ENCODE results near the gene TSHR.
"Not testable (repeated sequence)": the region's sequence is repeated elsewhere in the genome, so short reads cannot be mapped to it uniquely, and the experiment has no call there.

The TSHR gene

DNA sequence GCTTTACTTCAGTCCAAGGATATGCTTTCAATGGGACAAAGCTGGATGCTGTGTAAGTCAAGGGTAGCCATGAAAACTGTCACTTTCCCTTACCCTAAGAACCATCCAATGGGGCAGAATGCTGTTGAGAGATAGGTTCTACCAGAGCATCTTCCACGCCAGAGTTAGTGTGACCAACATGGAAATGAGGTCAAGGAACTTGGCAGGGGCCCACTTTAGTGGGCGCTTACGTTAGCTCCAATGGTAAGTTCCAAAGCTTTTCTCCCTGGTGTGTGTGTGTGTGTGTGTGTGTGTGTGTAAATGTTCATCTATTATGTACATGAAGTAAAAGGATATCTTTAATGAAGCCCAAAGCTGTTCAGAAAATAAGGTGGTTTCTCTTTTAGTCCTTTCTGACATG is 141.2 kb downstream of the TSHR start:
- Histone ChIP-seq H3K9me3 (ENCODE audit: control insufficient read depth, low read length) (no peaks in the 10 kb centered on the region), H3K27ac (ENCODE audit: insufficient read depth, low read depth, low read length, poor library complexity, severe bottlenecking) (no peak overlapping the region), H3K27me3 (ENCODE audit: control insufficient read depth, insufficient read depth, low read length, poor library complexity, severe bottlenecking) (no peaks in the 10 kb centered on the region), H3K4me1 (ENCODE audit: control insufficient read depth, insufficient read depth, low read length) (peaks cover 5% of the 10 kb centered on the region), H3K36me3 (ENCODE audit: control insufficient read depth, insufficient read depth, low read length) (no peaks in the 10 kb centered on the region), H3K4me3 (ENCODE audit: insufficient read depth, low read depth, low read length) (no peak overlapping the region)
- 89 to 91% methylated on average over 3 of the region's 3 CpGs for WGBS, 2 experiments

GRCh38 chr14:81102217-81102616 is 146.8 kb downstream of the TSHR start:
- H3K27ac ChIP-seq (ENCODE audit: insufficient read depth, low read depth, low read length, poor library complexity, severe bottlenecking), result no peak overlapping the region
- no peaks in the 10 kb centered on the region for H3K27me3 ChIP-seq (ENCODE audit: control insufficient read depth, insufficient read depth, low read length, poor library complexity, severe bottlenecking)
- no peaks in the 10 kb centered on the region for H3K36me3 ChIP-seq (ENCODE audit: control insufficient read depth, insufficient read depth, low read length)
- H3K4me3 ChIP-seq (ENCODE audit: insufficient read depth, low read depth, low read length), result no peak overlapping the region
- peaks cover 8% of the 10 kb centered on the region for H3K4me1 ChIP-seq (ENCODE audit: control insufficient read depth, insufficient read depth, low read length)
- 96 to 97% methylated on average over 3 of the region's 3 CpGs for WGBS, 2 experiments
- H3K9me3 ChIP-seq (ENCODE audit: control insufficient read depth, low read length), result no peaks in the 10 kb centered on the region

- no peaks in the 10 kb centered on the region for H3K9me3 ChIP-seq (ENCODE audit: control insufficient read depth, low read length)
- no peak overlapping the region for H3K4me3 ChIP-seq (ENCODE audit: insufficient read depth, low read depth, low read length)
- H3K27ac ChIP-seq (ENCODE audit: insufficient read depth, low read depth, low read length, poor library complexity, severe bottlenecking), result no peak overlapping the region
- peaks cover 8% of the 10 kb centered on the region for H3K4me1 ChIP-seq (ENCODE audit: control insufficient read depth, insufficient read depth, low read length)
- WGBS, 2 experiments, result 91 to 95% methylated on average over 5 of the region's 5 CpGs
- H3K36me3 ChIP-seq (ENCODE audit: control insufficient read depth, insufficient read depth, low read length), result no peaks in the 10 kb centered on the region
- no peaks in the 10 kb centered on the region for H3K27me3 ChIP-seq (ENCODE audit: control insufficient read depth, insufficient read depth, low read length, poor library complexity, severe bottlenecking)
Measured at GRCh38 chr14:81103443-81103842, 148.0 kb downstream of the TSHR start.

GRCh38 chr14:81105378-81105777 is 150.0 kb downstream of the TSHR start:
- WGBS, 2 experiments, result 88 to 91% methylated on average over 1 of the region's 1 CpG
- no peaks in the 10 kb centered on the region for H3K9me3 ChIP-seq (ENCODE audit: control insufficient read depth, low read length)
- H3K4me3 ChIP-seq (ENCODE audit: insufficient read depth, low read depth, low read length), result no peak overlapping the region
- no peak overlapping the region for H3K27ac ChIP-seq (ENCODE audit: insufficient read depth, low read depth, low read length, poor library complexity, severe bottlenecking)
- no peaks in the 10 kb centered on the region for H3K27me3 ChIP-seq (ENCODE audit: control insufficient read depth, insufficient read depth, low read length, poor library complexity, severe bottlenecking)
- peaks cover 8% of the 10 kb centered on the region for H3K4me1 ChIP-seq (ENCODE audit: control insufficient read depth, insufficient read depth, low read length)
- H3K36me3 ChIP-seq (ENCODE audit: control insufficient read depth, insufficient read depth, low read length), result no peaks in the 10 kb centered on the region

DNA sequence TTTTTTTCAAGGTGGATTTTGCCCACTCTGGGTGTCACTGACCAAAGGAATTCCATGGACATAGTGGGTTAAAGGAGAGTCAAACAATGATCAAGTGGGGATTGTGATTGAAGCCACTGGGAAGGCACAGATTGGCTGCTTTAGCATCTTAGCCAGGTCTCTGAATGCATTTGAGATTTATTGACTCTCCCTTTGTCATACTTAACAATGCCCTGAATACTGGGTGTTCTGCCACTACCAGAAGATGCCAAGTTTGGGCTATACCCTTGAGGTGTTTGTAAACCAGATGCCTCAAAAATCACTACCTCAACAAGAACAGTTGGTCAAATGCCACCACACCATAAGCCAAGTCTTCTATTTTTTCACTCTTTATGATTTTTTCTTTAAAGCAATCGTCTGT is 150.5 kb downstream of the TSHR start:
- Histone ChIP-seq H3K4me1 (ENCODE audit: control insufficient read depth, insufficient read depth, low read length) (peaks cover 8% of the 10 kb centered on the region), H3K27ac (ENCODE audit: insufficient read depth, low read depth, low read length, poor library complexity, severe bottlenecking) (no peak overlapping the region), H3K27me3 (ENCODE audit: control insufficient read depth, insufficient read depth, low read length, poor library complexity, severe bottlenecking) (no peaks in the 10 kb centered on the region), H3K9me3 (ENCODE audit: control insufficient read depth, low read length) (no peaks in the 10 kb centered on the region), H3K4me3 (ENCODE audit: insufficient read depth, low read depth, low read length) (no peak overlapping the region), H3K36me3 (ENCODE audit: control insufficient read depth, insufficient read depth, low read length) (no peaks in the 10 kb centered on the region)
- 100% methylated on average over 1 of the region's 1 CpG; no CpG with 5 or more reads in 1 of the 2 experiments for WGBS, 2 experiments

GRCh38 chr14:81110186-81110585 is 154.8 kb downstream of the TSHR start:
- no peaks in the 10 kb centered on the region for H3K9me3 ChIP-seq (ENCODE audit: control insufficient read depth, low read length)
- 93% methylated on average over 2 of the region's 2 CpGs for WGBS, 2 experiments
- H3K4me3 ChIP-seq (ENCODE audit: insufficient read depth, low read depth, low read length), result no peak overlapping the region
- no peaks in the 10 kb centered on the region for H3K27me3 ChIP-seq (ENCODE audit: control insufficient read depth, insufficient read depth, low read length, poor library complexity, severe bottlenecking)
- H3K4me1 ChIP-seq (ENCODE audit: control insufficient read depth, insufficient read depth, low read length), result peaks cover 3% of the 10 kb centered on the region
- H3K27ac ChIP-seq (ENCODE audit: insufficient read depth, low read depth, low read length, poor library complexity, severe bottlenecking), result no peak overlapping the region
- no peaks in the 10 kb centered on the region for H3K36me3 ChIP-seq (ENCODE audit: control insufficient read depth, insufficient read depth, low read length)

DNA sequence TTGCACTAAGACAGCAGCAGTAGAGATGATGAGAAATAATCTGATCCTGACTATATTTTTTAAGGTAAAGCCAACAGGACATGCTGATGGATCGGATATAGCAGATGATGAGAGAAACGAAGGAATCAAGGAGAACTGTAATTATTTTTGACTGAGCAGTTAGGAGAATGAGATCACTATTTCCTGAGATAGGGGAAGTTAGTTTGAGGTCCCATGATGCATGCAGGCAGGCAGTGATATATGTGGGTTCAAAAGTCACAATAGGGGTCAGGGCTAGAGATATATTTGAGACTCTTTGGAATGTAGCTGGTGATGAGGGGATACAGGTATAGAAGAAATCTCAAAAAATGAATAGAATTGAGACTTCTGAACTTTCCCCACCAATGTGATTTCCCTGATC is 157.8 kb downstream of the TSHR start:
- 94 to 95% methylated on average over 2 of the region's 2 CpGs for WGBS, 2 experiments
- Histone ChIP-seq H3K4me1 (ENCODE audit: control insufficient read depth, insufficient read depth, low read length) (no peaks in the 10 kb centered on the region), H3K4me3 (ENCODE audit: insufficient read depth, low read depth, low read length) (no peak overlapping the region), H3K27ac (ENCODE audit: insufficient read depth, low read depth, low read length, poor library complexity, severe bottlenecking) (no peak overlapping the region), H3K9me3 (ENCODE audit: control insufficient read depth, low read length) (no peaks in the 10 kb centered on the region), H3K36me3 (ENCODE audit: control insufficient read depth, insufficient read depth, low read length) (no peaks in the 10 kb centered on the region), H3K27me3 (ENCODE audit: control insufficient read depth, insufficient read depth, low read length, poor library complexity, severe bottlenecking) (no peaks in the 10 kb centered on the region)

DNA sequence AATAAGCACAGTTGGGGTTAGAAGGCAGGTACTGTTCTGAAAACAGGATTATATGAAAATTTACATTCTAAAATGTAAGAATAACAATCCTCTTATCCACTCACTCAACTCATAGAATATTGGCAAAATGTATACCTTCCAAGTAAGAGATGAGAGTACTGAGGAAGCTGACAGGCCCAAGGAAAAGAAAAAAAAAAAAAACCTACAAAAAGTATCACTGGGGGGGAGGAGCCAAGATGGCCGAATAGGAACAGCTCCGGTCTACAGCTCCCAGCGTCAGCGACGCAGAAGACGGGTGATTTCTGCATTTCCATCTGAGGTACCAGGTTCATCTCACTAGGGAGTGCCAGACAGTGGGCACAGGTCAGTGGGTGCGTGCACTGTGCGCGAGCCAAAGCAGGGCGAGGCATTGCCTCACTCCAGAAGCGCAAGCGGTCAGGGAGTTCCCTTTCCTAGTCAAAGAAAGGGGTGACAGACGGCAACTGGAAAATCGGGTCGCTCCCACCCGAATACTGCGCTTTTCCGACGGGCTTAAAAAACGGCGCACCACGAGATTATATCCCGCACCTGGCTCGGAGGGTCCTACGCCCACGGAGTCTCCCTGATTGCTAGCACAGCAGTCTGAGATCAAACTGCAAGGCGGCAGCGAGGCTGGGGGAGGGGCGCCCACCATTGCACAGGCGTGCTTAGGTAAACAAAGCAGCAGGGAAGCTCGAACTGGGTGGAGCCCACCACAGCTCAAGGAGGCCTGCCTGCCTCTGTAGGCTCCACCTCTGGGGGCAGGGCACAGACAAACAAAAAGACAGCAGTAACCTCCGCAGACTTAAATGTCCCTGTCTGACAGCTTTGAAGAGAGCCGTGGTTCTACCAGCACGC is 158.8 kb downstream of the TSHR start:
- not testable (repeated sequence) for H3K27ac ChIP-seq (ENCODE audit: insufficient read depth, low read depth, low read length, poor library complexity, severe bottlenecking); H3K27me3 ChIP-seq (ENCODE audit: control insufficient read depth, insufficient read depth, low read length, poor library complexity, severe bottlenecking); H3K36me3 ChIP-seq (ENCODE audit: control insufficient read depth, insufficient read depth, low read length); H3K4me3 ChIP-seq (ENCODE audit: insufficient read depth, low read depth, low read length); H3K4me1 ChIP-seq (ENCODE audit: control insufficient read depth, insufficient read depth, low read length); H3K9me3 ChIP-seq (ENCODE audit: control insufficient read depth, low read length)
- WGBS, 2 experiments, result 70 to 74% methylated on average over 34 of the region's 34 CpGs

- Histone ChIP-seq H3K27me3 (ENCODE audit: control insufficient read depth, insufficient read depth, low read length, poor library complexity, severe bottlenecking) (no peaks in the 10 kb centered on the region), H3K4me1 (ENCODE audit: control insufficient read depth, insufficient read depth, low read length) (no peaks in the 10 kb centered on the region), H3K27ac (ENCODE audit: insufficient read depth, low read depth, low read length, poor library complexity, severe bottlenecking) (no peak overlapping the region), H3K4me3 (ENCODE audit: insufficient read depth, low read depth, low read length) (no peak overlapping the region), H3K9me3 (ENCODE audit: control insufficient read depth, low read length) (no peaks in the 10 kb centered on the region), H3K36me3 (ENCODE audit: control insufficient read depth, insufficient read depth, low read length) (no peaks in the 10 kb centered on the region)
- WGBS, 2 experiments, result 82 to 94% methylated on average over 1 to 2 of the region's 2 CpGs
Measured at GRCh38 chr14:81120501-81120900, 165.1 kb downstream of the TSHR start.

GRCh38 chr14:81122326-81122725 is 166.9 kb downstream of the TSHR start:
- no peaks in the 10 kb centered on the region for H3K36me3 ChIP-seq (ENCODE audit: control insufficient read depth, insufficient read depth, low read length)
- no peaks in the 10 kb centered on the region for H3K4me1 ChIP-seq (ENCODE audit: control insufficient read depth, insufficient read depth, low read length)
- 76 to 79% methylated on average over 2 to 3 of the region's 3 CpGs for WGBS, 2 experiments
- H3K27me3 ChIP-seq (ENCODE audit: control insufficient read depth, insufficient read depth, low read length, poor library complexity, severe bottlenecking), result no peaks in the 10 kb centered on the region
- no peaks in the 10 kb centered on the region for H3K9me3 ChIP-seq (ENCODE audit: control insufficient read depth, low read length)
- H3K4me3 ChIP-seq (ENCODE audit: insufficient read depth, low read depth, low read length), result no peak overlapping the region
- no peak overlapping the region for H3K27ac ChIP-seq (ENCODE audit: insufficient read depth, low read depth, low read length, poor library complexity, severe bottlenecking)

Data from ectodermal cell (in vitro differentiated cells).